Fibroblast of lung (primary cell): Measurements from ENCODE around the gene DPP6. TPM values are rescaled to one million over a fixed set of nuclear protein-coding genes. Genes with fewer than 3 reads are reported as not detected.

Source experiments
- DNase-seq, 2 donors: peaks; one replicate each; pipeline versions ENCODE4 v3.0.0 to v3.0.0-alpha.2; 2010; ENCODE audit warnings: low read depth in 2 of 2
- H2AFZ ChIP-seq: 2 replicates; pipeline ENCODE4 v1.5.1; 2012; ENCODE audit warnings: low read length, control low read depth, inconsistent platforms
- H3K27ac ChIP-seq: 2 replicates; pipeline ENCODE4 v1.5.1; 2011; ENCODE audit warnings: low read length, control low read depth; ENCODE audit not compliant: insufficient read depth
- H3K27me3 ChIP-seq: 2 replicates; pipeline ENCODE4 v1.5.1; 2011; ENCODE audit warnings: mild to moderate bottlenecking, low read length; ENCODE audit not compliant: control insufficient read depth, insufficient read depth
- H3K36me3 ChIP-seq: 2 replicates; pipeline ENCODE4 v1.5.1; 2011; ENCODE audit warnings: low read length; ENCODE audit not compliant: control insufficient read depth, insufficient read depth
- H3K4me1 ChIP-seq: 2 replicates; pipeline ENCODE4 v1.5.1; 2011; ENCODE audit warnings: low read length; ENCODE audit not compliant: control insufficient read depth, insufficient read depth; ENCODE audit errors: extremely low read depth
- H3K4me2 ChIP-seq: 2 replicates; pipeline ENCODE4 v1.5.1; 2011; ENCODE audit warnings: low read length, control low read depth; ENCODE audit not compliant: insufficient read depth; ENCODE audit errors: extremely low read depth
- H3K4me3 ChIP-seq, 4 experiments: fragments of 200-600 bp in 1 of 4; sonication (generic) in 1 of 4; replicated peaks in 1 of 4; 2 replicates each; pipeline ENCODE4 v1.5.1; 2011 to 2016; ENCODE audit warnings: low read length in 4 of 4, low read depth in 3 of 4, mild to moderate bottlenecking in 3 of 4, control low read depth in 2 of 4, inconsistent platforms in 1 of 4, mixed read lengths in 1 of 4; ENCODE audit not compliant: insufficient read depth in 1 of 4; ENCODE audit errors: control extremely low read depth in 1 of 4
- H3K79me2 ChIP-seq: 2 replicates; pipeline ENCODE4 v1.5.1; 2012; ENCODE audit warnings: mild to moderate bottlenecking, low read length, inconsistent platforms; ENCODE audit not compliant: control insufficient read depth, insufficient read depth
- H3K9ac ChIP-seq: 2 replicates; pipeline ENCODE4 v1.5.1; 2011; ENCODE audit warnings: mild to moderate bottlenecking, low read length, control low read depth; ENCODE audit not compliant: insufficient read depth
- H3K9me3 ChIP-seq: 2 replicates; pipeline ENCODE4 v1.5.1; 2012; ENCODE audit warnings: low read depth, low read length; ENCODE audit not compliant: control insufficient read depth, insufficient read depth
- H4K20me1 ChIP-seq: 2 replicates; pipeline ENCODE4 v1.5.1; 2011; ENCODE audit warnings: low read length; ENCODE audit not compliant: control insufficient read depth, insufficient read depth; ENCODE audit errors: extremely low read depth
- EZH2 ChIP-seq: IDR thresholded peaks from 2 replicates; pipeline ENCODE4 v1.5.1; 2012; ENCODE audit warnings: low read length, control low read depth, mild to moderate bottlenecking; ENCODE audit errors: missing control alignments
- polyA plus RNA-seq, 2 donors: library from polyadenylated mRNA; depleted of rRNA in 1 of 2; stranded (reverse) in 1 of 2; unstranded in 1 of 2; fragments of >200 nt; gene quantifications; 2 replicates each; pipeline ENCODE4 v1.2.1, GENCODE V29; 2011 to 2012; ENCODE audit warnings: missing spikeins in 1 of 2
- total RNA-seq: library from RNA; depleted of rRNA; stranded (reverse); fragments of >200 nt; gene quantifications from 2 replicates; pipeline ENCODE4 v1.2.1, GENCODE V29; 2014
- TF ChIP-seq, protein P1 (sequence below), 2 donors: IDR thresholded peaks in 1 of 2; conservative IDR thresholded peaks in 1 of 2; 1 replicate in 1 of 2; 2 replicates in 1 of 2; pipeline ENCODE4 v1.5.1; 2011 to 2012; ENCODE audit warnings: low read length in 2 of 2, control low read depth in 1 of 2, inconsistent platforms in 1 of 2, low read depth in 1 of 2, mild to moderate bottlenecking in 1 of 2

Gene DPP6
- total and polyA plus RNA-seq, 2 donors (not counting 1 experiment from before 2014, with no cell fraction given), result not detected

DNA sequence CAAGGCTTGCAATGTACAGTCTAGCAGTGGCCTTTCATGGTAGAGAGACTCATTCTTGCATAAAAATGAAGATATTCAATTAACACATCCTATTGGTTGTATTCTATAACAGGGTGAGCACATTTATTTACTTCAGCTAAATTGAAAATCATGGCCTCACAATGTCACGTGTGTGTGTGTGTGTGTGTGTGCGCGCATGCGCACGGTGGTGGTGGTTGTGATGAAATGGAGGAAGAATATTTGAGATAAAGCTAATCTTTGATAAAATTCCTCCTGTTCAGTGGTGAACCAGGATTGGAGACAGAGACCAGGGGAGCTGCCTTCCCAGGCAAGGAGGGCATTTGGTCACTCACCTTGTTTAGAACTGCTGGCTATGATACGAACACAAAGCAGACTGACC lies 199.8 kb downstream of the DPP6 start:
- no peaks in the 10 kb centered on the region for H4K20me1 ChIP-seq
- no peak overlapping the region for H3K27ac ChIP-seq
- H3K27me3 ChIP-seq, result no peaks in the 10 kb centered on the region
- no peaks in the 10 kb centered on the region for H3K79me2 ChIP-seq
- no peaks in the 10 kb centered on the region for H3K36me3 ChIP-seq
- no peak overlapping the region for H2AFZ ChIP-seq
- no peak for DNase-seq
- no peak overlapping the region for H3K9ac ChIP-seq
- H3K9me3 ChIP-seq, result no peaks in the 10 kb centered on the region
- H3K4me2 ChIP-seq, result no peak overlapping the region
- H3K4me3 ChIP-seq, result no peak overlapping the region
- H3K4me1 ChIP-seq, result no peaks in the 10 kb centered on the region
- TF ChIP-seq, protein P1, sequence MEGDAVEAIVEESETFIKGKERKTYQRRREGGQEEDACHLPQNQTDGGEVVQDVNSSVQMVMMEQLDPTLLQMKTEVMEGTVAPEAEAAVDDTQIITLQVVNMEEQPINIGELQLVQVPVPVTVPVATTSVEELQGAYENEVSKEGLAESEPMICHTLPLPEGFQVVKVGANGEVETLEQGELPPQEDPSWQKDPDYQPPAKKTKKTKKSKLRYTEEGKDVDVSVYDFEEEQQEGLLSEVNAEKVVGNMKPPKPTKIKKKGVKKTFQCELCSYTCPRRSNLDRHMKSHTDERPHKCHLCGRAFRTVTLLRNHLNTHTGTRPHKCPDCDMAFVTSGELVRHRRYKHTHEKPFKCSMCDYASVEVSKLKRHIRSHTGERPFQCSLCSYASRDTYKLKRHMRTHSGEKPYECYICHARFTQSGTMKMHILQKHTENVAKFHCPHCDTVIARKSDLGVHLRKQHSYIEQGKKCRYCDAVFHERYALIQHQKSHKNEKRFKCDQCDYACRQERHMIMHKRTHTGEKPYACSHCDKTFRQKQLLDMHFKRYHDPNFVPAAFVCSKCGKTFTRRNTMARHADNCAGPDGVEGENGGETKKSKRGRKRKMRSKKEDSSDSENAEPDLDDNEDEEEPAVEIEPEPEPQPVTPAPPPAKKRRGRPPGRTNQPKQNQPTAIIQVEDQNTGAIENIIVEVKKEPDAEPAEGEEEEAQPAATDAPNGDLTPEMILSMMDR (conservative IDR thresholded peaks at IDR 0.05 in 1 of 2, IDR thresholded peaks at IDR 0.05 in 1 of 2; ENCODE audit: low read depth in 1 of 2, low read length in 2 of 2), result no peak
- TF ChIP-seq EZH2, result no peak

DNA sequence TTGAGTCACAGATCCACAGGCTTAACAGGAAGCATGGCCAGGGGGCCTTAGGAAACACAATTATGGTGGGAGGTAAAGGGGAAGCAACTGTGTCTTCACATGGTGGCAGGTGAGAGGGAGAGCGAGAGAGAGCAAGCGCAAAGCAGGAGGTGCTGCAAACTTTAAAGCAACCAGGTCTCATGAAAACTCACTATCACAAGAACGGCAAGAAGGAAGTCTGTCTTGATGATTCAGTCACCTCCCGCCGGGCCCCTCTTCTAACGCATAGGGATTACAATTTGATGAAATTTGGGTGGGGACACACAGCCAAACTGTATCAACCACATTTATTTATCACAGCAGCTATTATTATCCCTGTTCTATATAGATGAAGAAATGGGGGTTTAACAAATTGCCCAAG lies 201.6 kb downstream of the DPP6 start:
- Histone ChIP-seq H3K9ac (no peak overlapping the region), H3K9me3 (no peaks in the 10 kb centered on the region), H3K4me1 (no peaks in the 10 kb centered on the region), H3K4me3 (no peak overlapping the region), H3K79me2 (no peaks in the 10 kb centered on the region), H4K20me1 (no peaks in the 10 kb centered on the region), H2AFZ (no peak overlapping the region), H3K27me3 (no peaks in the 10 kb centered on the region), H3K4me2 (no peak overlapping the region), H3K27ac (no peak overlapping the region), H3K36me3 (no peaks in the 10 kb centered on the region)
- TF ChIP-seq EZH2, result no peak
- TF ChIP-seq, protein P1 (conservative IDR thresholded peaks at IDR 0.05 in 1 of 2, IDR thresholded peaks at IDR 0.05 in 1 of 2; ENCODE audit: low read depth in 1 of 2, low read length in 2 of 2), result no peak
- DNase-seq, result no peak

DNA sequence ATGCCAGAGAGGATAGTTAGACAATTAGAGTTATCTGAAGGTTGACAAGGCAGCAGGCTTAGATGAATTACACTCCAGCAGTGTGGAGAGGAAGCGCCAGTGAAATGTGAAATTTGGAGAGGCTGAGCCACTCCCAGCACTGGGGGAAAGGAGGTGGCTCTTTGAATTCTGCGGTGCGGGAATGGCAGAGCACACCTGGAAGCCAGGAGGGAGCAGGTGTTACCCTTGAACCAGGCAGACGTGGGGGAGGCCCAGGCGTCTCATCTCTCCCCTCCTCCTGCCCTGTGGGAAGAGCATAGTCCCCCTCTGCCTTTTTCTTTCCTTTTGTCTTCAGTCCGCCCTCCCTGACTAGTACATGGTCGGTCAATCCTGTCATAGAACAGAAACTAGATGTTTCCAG lies 203.1 kb downstream of the DPP6 start:
- Histone ChIP-seq H3K27me3 (no peaks in the 10 kb centered on the region), H3K4me1 (no peaks in the 10 kb centered on the region), H3K27ac (no peak overlapping the region), H3K36me3 (no peaks in the 10 kb centered on the region), H2AFZ (no peak overlapping the region), H3K9me3 (no peaks in the 10 kb centered on the region), H4K20me1 (no peaks in the 10 kb centered on the region), H3K4me3 (no peak overlapping the region), H3K4me2 (no peak overlapping the region), H3K79me2 (no peaks in the 10 kb centered on the region), H3K9ac (no peak overlapping the region)
- TF ChIP-seq, protein P1 (conservative IDR thresholded peaks at IDR 0.05 in 1 of 2, IDR thresholded peaks at IDR 0.05 in 1 of 2; ENCODE audit: low read depth in 1 of 2, low read length in 2 of 2), result no peak
- TF ChIP-seq EZH2, result no peak
- DNase-seq, result no peak
